ENCODE measurements around the gene MPV17L.

GRCh38 chr16:15451098-15451731 is 55.7 kb downstream of the MPV17L start:
- no peak for TF ChIP-seq CTCF (IDR thresholded peaks at IDR 0.05)
- no peak for TF ChIP-seq POLR2A (IDR thresholded peaks at IDR 0.05)

All from right lobe of liver (tissue), 4 donors.